HepG2 (cell line): ENCODE data around the gene PPP1R8. TPM values are rescaled to one million over a fixed set of nuclear protein-coding genes. Genes with fewer than 3 reads are reported as not detected.

Experiments used
- ATAC-seq: fragments of 200-7000 bp; cut with Tn5 transposase; 3 replicates; pipeline ENCODE4 v1.9.1; 2020; ENCODE audit warnings: mild to moderate bottlenecking, moderate library complexity
- BruUV-seq: library from RNA; stranded (reverse); fragments of 400-500 nt; replicated peaks from 2 replicates; lab custom pipeline; 2021; lab: Mats Ljungman, UMichigan
- CTCF ChIA-PET: fragments of 300-600 bp; formaldehyde crosslinking; extraction: SDS; loops from one replicate; lab custom pipeline; 2021; ENCODE audit warnings: low total read pairs, inconsistent platforms, low intra/inter-chr PET ratio; lab: Yijun Ruan, JAX
- POLR2A ChIA-PET: fragments of 350-600 bp; sonication (Branson Sonifier 250); formaldehyde crosslinking; loops from one replicate; lab custom pipeline; 2020; ENCODE audit warnings: antibody characterized with exemption, inconsistent platforms; lab: Yijun Ruan, JAX
- DNase-seq: peaks from one replicate; pipeline ENCODE4 v3.0.0-alpha.2; 2015; ENCODE audit warnings: low spot score
- FAIRE-seq: peaks from 3 replicates; lab custom pipeline; 2011; peaks lifted over from hg19 to GRCh38; lab: Jason Lieb, UNC
- H2AFZ ChIP-seq: one replicate; pipeline ENCODE4 v1.6.1; 2011; ENCODE audit warnings: low read length, inconsistent platforms
- H3K27ac ChIP-seq: fragments of 300-600 bp; 3 replicates; pipeline ENCODE4 v1.8.0; 2011; ENCODE audit warnings: mixed run types, mild to moderate bottlenecking, mixed read lengths, low read length, inconsistent platforms; ENCODE audit not compliant: insufficient read depth; ENCODE audit errors: extremely low read length
- H3K27me3 ChIP-seq, 2 experiments: fragments of 200-600 bp in 1 of 2; 2 replicates in 1 of 2; 3 replicates in 1 of 2; pipeline versions ENCODE4 v1.6.0 to v1.8.0; 2011; ENCODE audit warnings: low read length in 2 of 2, mild to moderate bottlenecking in 2 of 2, moderate library complexity in 2 of 2, inconsistent platforms in 1 of 2; ENCODE audit not compliant: insufficient read depth in 2 of 2, control insufficient read depth in 1 of 2
- H3K36me3 ChIP-seq, 2 experiments: fragments of 200-600 bp in 1 of 2; replicated peaks in 1 of 2; 2 replicates in 1 of 2; 3 replicates in 1 of 2; pipeline versions ENCODE4 v1.5.1 to v1.8.0; 2011; ENCODE audit warnings: low read length in 2 of 2, inconsistent platforms in 1 of 2; ENCODE audit not compliant: insufficient read depth in 2 of 2, control insufficient read depth in 1 of 2
- H3K4me1 ChIP-seq: 2 replicates; pipeline ENCODE4 v1.5.1; 2012; ENCODE audit warnings: low read length, inconsistent platforms; ENCODE audit not compliant: insufficient read depth
- H3K4me2 ChIP-seq: 2 replicates; pipeline ENCODE4 v1.6.0; 2011; ENCODE audit warnings: low read depth, low read length, inconsistent platforms
- H3K4me3 ChIP-seq, 3 experiments: fragments of 200-600 bp in 1 of 3; sonication (generic), shearing (Covaris generic) in 1 of 3; replicated peaks in 1 of 3; 2 replicates each; pipeline ENCODE4 v1.5.1; 2011 to 2016; ENCODE audit warnings: low read length in 3 of 3, inconsistent platforms in 2 of 3, low read depth in 2 of 3, mild to moderate bottlenecking in 2 of 3, control low read depth in 1 of 3, mixed read lengths in 1 of 3; ENCODE audit not compliant: insufficient read depth in 1 of 3
- H3K79me2 ChIP-seq: one replicate; pipeline ENCODE4 v1.6.1; 2011; ENCODE audit warnings: low read length, inconsistent platforms; ENCODE audit not compliant: insufficient read depth
- H3K9ac ChIP-seq: 2 replicates; pipeline ENCODE4 v1.6.0; 2011; ENCODE audit warnings: mild to moderate bottlenecking, low read depth, low read length, inconsistent platforms; ENCODE audit not compliant: insufficient read depth
- H3K9me3 ChIP-seq: 2 replicates; pipeline ENCODE4 v1.5.1; 2012; ENCODE audit warnings: mild to moderate bottlenecking, low read length
- H4K20me1 ChIP-seq: 2 replicates; pipeline ENCODE4 v1.6.0; 2011; ENCODE audit warnings: inconsistent platforms, mild to moderate bottlenecking, low read length, moderate library complexity; ENCODE audit not compliant: insufficient read depth
- KLF15 ChIP-seq: sonication (generic); formaldehyde crosslinking; IDR thresholded peaks from 2 replicates; pipeline ENCODE4 v1.8.1; 2023; ENCODE audit warnings: borderline replicate concordance, mild to moderate bottlenecking, inconsistent platforms, missing genetic modification reagents, mixed read lengths
- MXD3 ChIP-seq: IDR thresholded peaks from 2 replicates; pipeline ENCODE4 v1.6.1; 2016; ENCODE audit warnings: mild to moderate bottlenecking, missing biosample characterization, missing genetic modification reagents
- ZFX ChIP-seq: sonication (generic); formaldehyde crosslinking; IDR thresholded peaks from 2 replicates; pipeline ENCODE4 v1.4.0; 2020; ENCODE audit warnings: mild to moderate bottlenecking, low read depth, missing genetic modification reagents, moderate library complexity
- ZFY ChIP-seq: sonication (generic); formaldehyde crosslinking; IDR thresholded peaks from 2 replicates; pipeline ENCODE4 v1.4.0; 2020; ENCODE audit warnings: missing genetic modification reagents
- ZMYM3 ChIP-seq: sonication (generic); formaldehyde crosslinking; IDR thresholded peaks from 2 replicates; pipeline ENCODE4 v1.5.1; 2020; ENCODE audit warnings: mild to moderate bottlenecking, missing genetic modification reagents
- ZNF180 ChIP-seq: sonication (generic); formaldehyde crosslinking; IDR thresholded peaks from 2 replicates; pipeline ENCODE4 v1.4.0; 2020; ENCODE audit warnings: low read depth, missing genetic modification reagents, borderline replicate concordance
- WGBS: methylation state at CpG from one replicate; pipeline ENCODE4 v1.1.6; 2017; ENCODE audit warnings: low lambda C conversion rate; 5-methylcytosine and 5-hydroxymethylcytosine counted together
- in situ Hi-C: cut with HindIII; loops from 2 replicates; pipeline ENCODE4 v1.10.0; 2017; ENCODE audit warnings: low pct_unique_long_range_greater_than_20kb; ENCODE audit not compliant: extremely low pct_ligation_motif_present
- intact Hi-C: fragments of 100-400 bp; cut with micrococcal nuclease; formaldehyde crosslinking; loops from one replicate; pipeline ENCODE4 v1.10.0; 2022; ENCODE audit not compliant: unreplicated experiment
- polyA plus RNA-seq, 8 experiments: library from polyadenylated mRNA; depleted of rRNA in 3 of 8; stranded (reverse) in 7 of 8; unstranded in 1 of 8; fragments of >200 nt; fragmentation: Illumina TruSeq in 4 of 8; extraction: Trizol in 4 of 8; gene quantifications; 2 replicates each; pipeline versions ENCODE4 v1.2.1 to v1.2.3, GENCODE V29; 2011 to 2016; ENCODE audit warnings: low read depth in 4 of 8, missing spikeins in 1 of 8, mixed read lengths in 1 of 8; ENCODE audit not compliant: insufficient read depth in 1 of 8
- total RNA-seq, 5 experiments: library from RNA; depleted of rRNA; stranded (reverse); fragments of >200 nt; fragmentation: Illumina TruSeq; extraction: Trizol; gene quantifications; 2 replicates each; pipeline ENCODE4 v1.2.3, GENCODE V29; 2016; ENCODE audit warnings: low read depth in 1 of 5
- TF ChIP-seq, protein P1 (sequence below): sonication (generic); formaldehyde crosslinking; IDR thresholded peaks from 2 replicates; pipeline ENCODE4 v1.4.0; 2020; ENCODE audit warnings: missing genetic modification reagents, mild to moderate bottlenecking, borderline replicate concordance
- TF ChIP-seq, protein P2 (sequence below): sonication (generic); formaldehyde crosslinking; IDR thresholded peaks from 2 replicates; pipeline ENCODE4 v1.9.0; 2021; ENCODE audit warnings: missing genetic modification reagents, mild to moderate bottlenecking, borderline replicate concordance
- TF ChIP-seq, protein P3 (sequence below): sonication (generic); formaldehyde crosslinking; IDR thresholded peaks from 2 replicates; pipeline ENCODE4 v1.4.0; 2020; ENCODE audit warnings: missing genetic modification reagents

The PPP1R8 gene
- total and polyA plus RNA-seq, 2 of the 13 experiments (the other 11 are each of a cell fraction or from before 2014, with no cell fraction given) = 38.3 to 62.2 TPM

DNA sequence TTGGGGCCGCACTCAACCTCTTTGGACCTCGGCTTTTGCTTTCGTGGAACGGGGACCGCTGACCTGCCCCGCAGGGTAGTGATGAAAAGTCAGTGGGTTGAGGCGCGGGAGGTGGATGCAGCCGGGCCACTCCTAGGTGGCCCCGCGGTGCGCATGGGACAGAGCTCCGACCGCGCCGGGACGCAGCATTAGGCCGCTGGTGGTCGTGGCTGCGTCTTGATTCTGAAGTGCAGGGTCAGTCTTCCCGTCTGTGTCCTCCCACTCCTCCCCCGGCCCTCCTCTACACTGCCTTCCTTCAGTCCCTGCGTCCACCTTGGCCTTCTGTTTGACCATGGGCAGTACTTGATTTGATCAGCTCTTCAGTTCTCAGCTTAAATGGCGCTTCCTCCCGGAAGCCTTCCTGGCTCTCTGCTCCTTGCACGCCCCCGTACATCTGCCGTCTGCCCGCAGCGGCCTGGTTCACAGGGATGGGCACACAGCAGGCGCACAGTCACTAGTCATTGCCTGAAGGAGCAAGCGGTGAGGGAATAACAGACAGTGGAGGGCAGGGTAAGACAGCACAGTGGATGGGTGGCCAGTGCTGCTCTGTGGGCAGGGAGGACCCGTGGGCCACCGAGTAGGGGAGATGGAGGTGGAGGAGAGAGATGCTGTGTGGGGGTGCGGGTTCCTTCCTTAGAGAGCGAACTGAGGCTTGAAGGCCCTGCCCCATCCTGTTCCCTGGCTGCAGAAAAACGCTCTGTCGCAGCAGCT is 42.4 kb downstream of the PPP1R8 start:
- DNase-seq = no peak
- WGBS = 11% methylated on average over 20 of the region's 38 CpGs
- H4K20me1 ChIP-seq = no peaks in the 10 kb centered on the region
- no TSS peak for BruUV-seq
- no peak overlapping the region for H2AFZ ChIP-seq
- ChIA-PET POLR2A (interaction anchor here (1.1 kb wide), 1 partner anchor 42 kb away, joined by 5 read pairs; the partner anchor contains the start of gene PPP1R8), CTCF (no interaction called here)
- no peak for FAIRE-seq
- ATAC-seq = peak; percentile 52
- no peaks in the 10 kb centered on the region for H3K79me2 ChIP-seq
- peak overlapping the region; percentile 65 to 80 (median 70) for H3K4me3 ChIP-seq
- H3K9ac ChIP-seq = peak overlapping the region; percentile 24
- no peaks in the 10 kb centered on the region for H3K9me3 ChIP-seq
- no peaks in the 10 kb centered on the region for H3K36me3 ChIP-seq
- in situ Hi-C loops (no loop called here), intact Hi-C loops (no loop called here)
- peaks cover 0 to 15% of the 10 kb centered on the region in 2 experiments; a peak in 2 of 5 replicates for H3K27me3 ChIP-seq
- peak overlapping the region; percentile 99 for H3K4me2 ChIP-seq
- H3K4me1 ChIP-seq = peaks cover 41% of the 10 kb centered on the region
- no peak overlapping the region for H3K27ac ChIP-seq
- TF ChIP-seq ZMYM3 (peak; percentile 91), KLF15 (CRISPR knock-in tag) (0 out of 2 replicates have a peak, but pooled peaks have one; percentile 23), ZFX (CRISPR knock-in tag) (peak; percentile 51), MXD3 (CRISPR knock-in tag) (peak; percentile 4; the same call in 1 of the 2 replicates), ZFY (CRISPR knock-in tag) (0 out of 2 replicates have a peak, but pooled peaks have one; percentile 42), ZNF180 (no peak)
- TF ChIP-seq, protein P1, sequence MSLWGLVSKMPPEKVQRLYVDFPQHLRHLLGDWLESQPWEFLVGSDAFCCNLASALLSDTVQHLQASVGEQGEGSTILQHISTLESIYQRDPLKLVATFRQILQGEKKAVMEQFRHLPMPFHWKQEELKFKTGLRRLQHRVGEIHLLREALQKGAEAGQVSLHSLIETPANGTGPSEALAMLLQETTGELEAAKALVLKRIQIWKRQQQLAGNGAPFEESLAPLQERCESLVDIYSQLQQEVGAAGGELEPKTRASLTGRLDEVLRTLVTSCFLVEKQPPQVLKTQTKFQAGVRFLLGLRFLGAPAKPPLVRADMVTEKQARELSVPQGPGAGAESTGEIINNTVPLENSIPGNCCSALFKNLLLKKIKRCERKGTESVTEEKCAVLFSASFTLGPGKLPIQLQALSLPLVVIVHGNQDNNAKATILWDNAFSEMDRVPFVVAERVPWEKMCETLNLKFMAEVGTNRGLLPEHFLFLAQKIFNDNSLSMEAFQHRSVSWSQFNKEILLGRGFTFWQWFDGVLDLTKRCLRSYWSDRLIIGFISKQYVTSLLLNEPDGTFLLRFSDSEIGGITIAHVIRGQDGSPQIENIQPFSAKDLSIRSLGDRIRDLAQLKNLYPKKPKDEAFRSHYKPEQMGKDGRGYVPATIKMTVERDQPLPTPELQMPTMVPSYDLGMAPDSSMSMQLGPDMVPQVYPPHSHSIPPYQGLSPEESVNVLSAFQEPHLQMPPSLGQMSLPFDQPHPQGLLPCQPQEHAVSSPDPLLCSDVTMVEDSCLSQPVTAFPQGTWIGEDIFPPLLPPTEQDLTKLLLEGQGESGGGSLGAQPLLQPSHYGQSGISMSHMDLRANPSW (CRISPR knock-in tag) = no peak
- TF ChIP-seq, protein P2, sequence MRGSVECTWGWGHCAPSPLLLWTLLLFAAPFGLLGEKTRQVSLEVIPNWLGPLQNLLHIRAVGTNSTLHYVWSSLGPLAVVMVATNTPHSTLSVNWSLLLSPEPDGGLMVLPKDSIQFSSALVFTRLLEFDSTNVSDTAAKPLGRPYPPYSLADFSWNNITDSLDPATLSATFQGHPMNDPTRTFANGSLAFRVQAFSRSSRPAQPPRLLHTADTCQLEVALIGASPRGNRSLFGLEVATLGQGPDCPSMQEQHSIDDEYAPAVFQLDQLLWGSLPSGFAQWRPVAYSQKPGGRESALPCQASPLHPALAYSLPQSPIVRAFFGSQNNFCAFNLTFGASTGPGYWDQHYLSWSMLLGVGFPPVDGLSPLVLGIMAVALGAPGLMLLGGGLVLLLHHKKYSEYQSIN = no peak
- TF ChIP-seq, protein P3, sequence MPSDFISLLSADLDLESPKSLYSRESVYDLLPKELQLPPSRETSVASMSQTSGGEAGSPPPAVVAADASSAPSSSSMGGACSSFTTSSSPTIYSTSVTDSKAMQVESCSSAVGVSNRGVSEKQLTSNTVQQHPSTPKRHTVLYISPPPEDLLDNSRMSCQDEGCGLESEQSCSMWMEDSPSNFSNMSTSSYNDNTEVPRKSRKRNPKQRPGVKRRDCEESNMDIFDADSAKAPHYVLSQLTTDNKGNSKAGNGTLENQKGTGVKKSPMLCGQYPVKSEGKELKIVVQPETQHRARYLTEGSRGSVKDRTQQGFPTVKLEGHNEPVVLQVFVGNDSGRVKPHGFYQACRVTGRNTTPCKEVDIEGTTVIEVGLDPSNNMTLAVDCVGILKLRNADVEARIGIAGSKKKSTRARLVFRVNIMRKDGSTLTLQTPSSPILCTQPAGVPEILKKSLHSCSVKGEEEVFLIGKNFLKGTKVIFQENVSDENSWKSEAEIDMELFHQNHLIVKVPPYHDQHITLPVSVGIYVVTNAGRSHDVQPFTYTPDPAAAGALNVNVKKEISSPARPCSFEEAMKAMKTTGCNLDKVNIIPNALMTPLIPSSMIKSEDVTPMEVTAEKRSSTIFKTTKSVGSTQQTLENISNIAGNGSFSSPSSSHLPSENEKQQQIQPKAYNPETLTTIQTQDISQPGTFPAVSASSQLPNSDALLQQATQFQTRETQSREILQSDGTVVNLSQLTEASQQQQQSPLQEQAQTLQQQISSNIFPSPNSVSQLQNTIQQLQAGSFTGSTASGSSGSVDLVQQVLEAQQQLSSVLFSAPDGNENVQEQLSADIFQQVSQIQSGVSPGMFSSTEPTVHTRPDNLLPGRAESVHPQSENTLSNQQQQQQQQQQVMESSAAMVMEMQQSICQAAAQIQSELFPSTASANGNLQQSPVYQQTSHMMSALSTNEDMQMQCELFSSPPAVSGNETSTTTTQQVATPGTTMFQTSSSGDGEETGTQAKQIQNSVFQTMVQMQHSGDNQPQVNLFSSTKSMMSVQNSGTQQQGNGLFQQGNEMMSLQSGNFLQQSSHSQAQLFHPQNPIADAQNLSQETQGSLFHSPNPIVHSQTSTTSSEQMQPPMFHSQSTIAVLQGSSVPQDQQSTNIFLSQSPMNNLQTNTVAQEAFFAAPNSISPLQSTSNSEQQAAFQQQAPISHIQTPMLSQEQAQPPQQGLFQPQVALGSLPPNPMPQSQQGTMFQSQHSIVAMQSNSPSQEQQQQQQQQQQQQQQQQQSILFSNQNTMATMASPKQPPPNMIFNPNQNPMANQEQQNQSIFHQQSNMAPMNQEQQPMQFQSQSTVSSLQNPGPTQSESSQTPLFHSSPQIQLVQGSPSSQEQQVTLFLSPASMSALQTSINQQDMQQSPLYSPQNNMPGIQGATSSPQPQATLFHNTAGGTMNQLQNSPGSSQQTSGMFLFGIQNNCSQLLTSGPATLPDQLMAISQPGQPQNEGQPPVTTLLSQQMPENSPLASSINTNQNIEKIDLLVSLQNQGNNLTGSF (CRISPR knock-in tag) = no peak
